Duodenal mucosa (tissue), 2 donors: Measurements from ENCODE around the gene LRIG1.

Source experiments
- H3K27ac ChIP-seq: one replicate; pipeline ENCODE4 v1.7.0; 2013; ENCODE audit warnings: low read depth, low read length
- H3K27me3 ChIP-seq, 2 donors: one replicate each; pipeline ENCODE4 v1.7.0; 2013; ENCODE audit warnings: low read length in 2 of 2, control low read depth in 1 of 2; ENCODE audit not compliant: insufficient read depth in 2 of 2, control insufficient read depth in 1 of 2
- H3K36me3 ChIP-seq, 2 donors: one replicate each; pipeline ENCODE4 v1.7.0; 2013; ENCODE audit warnings: low read length in 2 of 2, control low read depth in 1 of 2; ENCODE audit not compliant: insufficient read depth in 2 of 2, control insufficient read depth in 1 of 2
- H3K4me1 ChIP-seq, 2 donors: one replicate each; pipeline ENCODE4 v1.7.0; 2013; ENCODE audit warnings: low read length in 2 of 2, control low read depth in 1 of 2; ENCODE audit not compliant: insufficient read depth in 2 of 2, control insufficient read depth in 1 of 2
- H3K4me3 ChIP-seq, 2 donors: one replicate each; pipeline ENCODE4 v1.7.0; 2013; ENCODE audit warnings: low read length in 2 of 2, low read depth in 1 of 2
- H3K9ac ChIP-seq, 2 donors: one replicate each; pipeline ENCODE4 v1.7.0; 2013; ENCODE audit warnings: low read length in 2 of 2, low read depth in 1 of 2
- H3K9me3 ChIP-seq, 2 donors: one replicate each; pipeline ENCODE4 v1.7.0; 2013; ENCODE audit warnings: low read length in 2 of 2, control low read depth in 1 of 2; ENCODE audit not compliant: control insufficient read depth in 1 of 2

Gene LRIG1

GRCh38 chr3:66438046-66438445, 62.8 kb downstream of the LRIG1 start:
- H3K27ac ChIP-seq: no peak overlapping the region
- no peaks in the 10 kb centered on the region for H3K9me3 ChIP-seq
- H3K27me3 ChIP-seq: no peaks in the 10 kb centered on the region
- H3K36me3 ChIP-seq: peaks cover 2 to 7% of the 10 kb centered on the region in 2 donors
- H3K4me3 ChIP-seq: no peak overlapping the region
- H3K9ac ChIP-seq: no peak overlapping the region
- peaks cover 37 to 39% of the 10 kb centered on the region in 2 donors for H3K4me1 ChIP-seq

- Histone ChIP-seq H3K36me3 (peaks cover 2 to 7% of the 10 kb centered on the region in 2 donors), H3K4me3 (no peak overlapping the region), H3K9ac (no peak overlapping the region), H3K27ac (no peak overlapping the region), H3K9me3 (no peaks in the 10 kb centered on the region), H3K4me1 (peaks cover 37% of the 10 kb centered on the region in 2 donors), H3K27me3 (no peaks in the 10 kb centered on the region)
Measured at GRCh38 chr3:66437341-66437929, 63.4 kb downstream of the LRIG1 start.

DNA sequence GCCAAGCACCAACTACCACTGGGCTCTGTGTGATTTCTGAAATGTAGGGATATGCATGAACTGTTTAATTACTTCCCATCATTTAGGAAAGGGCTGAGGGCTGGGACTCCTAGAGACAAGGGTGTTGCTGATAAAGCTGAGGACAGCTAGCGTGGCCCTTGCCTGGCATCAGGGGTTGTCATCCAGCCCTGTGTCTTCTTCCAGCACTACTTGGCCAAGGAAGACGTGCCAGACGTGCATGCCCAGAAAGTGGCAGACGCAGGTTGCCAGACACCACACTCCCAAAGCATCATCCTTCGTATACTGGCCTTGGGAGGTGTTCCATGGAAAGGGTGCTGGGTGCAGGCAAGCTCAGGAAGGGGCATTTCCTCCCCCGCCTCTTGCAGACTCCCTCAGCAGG, 64.8 kb downstream of the LRIG1 start:
- Histone ChIP-seq H3K27me3 (no peaks in the 10 kb centered on the region), H3K9ac (no peak overlapping the region), H3K36me3 (peaks cover 0 to 5% of the 10 kb centered on the region in 2 donors), H3K9me3 (no peaks in the 10 kb centered on the region), H3K4me1 (peaks cover 34 to 35% of the 10 kb centered on the region in 2 donors), H3K4me3 (no peak overlapping the region), H3K27ac (no peak overlapping the region)

- Histone ChIP-seq H3K36me3 (peaks cover 0 to 7% of the 10 kb centered on the region in 2 donors), H3K9ac (no peak overlapping the region), H3K27me3 (no peaks in the 10 kb centered on the region), H3K4me1 (peaks cover 25 to 28% of the 10 kb centered on the region in 2 donors), H3K27ac (no peak overlapping the region), H3K9me3 (no peaks in the 10 kb centered on the region), H3K4me3 (no peak overlapping the region)
Measured at GRCh38 chr3:66434726-66435125, 66.1 kb downstream of the LRIG1 start.

DNA sequence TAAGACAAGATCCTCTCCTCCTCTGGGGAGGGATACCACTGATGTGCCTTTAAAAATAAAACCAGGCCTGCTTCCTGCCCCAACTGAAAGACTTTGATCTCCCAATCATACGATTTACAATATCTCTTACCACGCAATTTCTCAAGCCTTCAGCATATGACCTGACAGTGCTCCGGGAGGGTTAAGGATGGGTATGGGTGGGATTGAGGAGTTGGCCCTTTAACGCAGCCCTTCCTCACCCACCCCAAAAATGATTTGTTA, 67.4 kb downstream of the LRIG1 start:
- Histone ChIP-seq H3K9me3 (no peaks in the 10 kb centered on the region), H3K27ac (no peak overlapping the region), H3K9ac (no peak overlapping the region), H3K4me3 (no peak overlapping the region), H3K4me1 (peaks cover 32 to 36% of the 10 kb centered on the region in 2 donors), H3K36me3 (peaks cover 0 to 7% of the 10 kb centered on the region in 2 donors), H3K27me3 (no peaks in the 10 kb centered on the region)

DNA sequence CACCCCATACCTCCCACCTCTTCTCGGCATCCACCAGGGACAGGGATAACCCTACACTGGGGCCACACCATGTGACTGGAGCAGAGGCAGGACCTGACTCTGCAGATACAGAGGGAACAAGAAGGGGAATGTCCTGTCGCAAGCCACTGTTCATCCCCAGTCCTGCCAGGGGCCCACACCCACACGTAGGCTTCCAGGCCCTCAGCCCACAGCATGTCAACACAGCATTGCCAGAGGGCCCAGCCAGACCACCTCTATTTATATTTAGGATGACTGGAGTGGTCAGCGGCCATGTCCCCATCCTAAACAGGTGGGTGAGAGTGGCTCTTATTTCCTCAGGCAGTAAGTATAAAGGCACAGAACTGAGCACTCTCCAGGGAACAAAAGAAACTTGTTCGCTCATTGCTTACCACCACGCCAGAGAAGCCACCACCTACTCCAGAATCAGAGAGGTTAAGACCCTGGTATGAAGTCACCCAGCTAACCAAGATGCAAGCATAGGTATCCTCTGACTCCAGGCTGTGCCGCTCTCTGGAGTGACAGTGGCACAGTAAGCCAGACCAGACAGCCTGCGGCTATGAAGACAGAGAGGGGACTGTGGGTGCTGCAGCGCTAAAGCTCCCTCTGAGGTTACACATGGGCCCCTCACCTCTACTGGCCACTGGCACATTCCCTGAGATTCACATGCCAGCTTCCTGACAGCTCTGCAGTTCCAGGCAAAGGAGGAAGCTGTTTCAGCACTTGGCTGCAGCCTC, 67.9 kb downstream of the LRIG1 start:
- Histone ChIP-seq H3K27me3 (no peaks in the 10 kb centered on the region), H3K4me3 (no peak overlapping the region), H3K9ac (no peak overlapping the region), H3K27ac (no peak overlapping the region), H3K9me3 (no peaks in the 10 kb centered on the region), H3K36me3 (peaks cover 0 to 7% of the 10 kb centered on the region in 2 donors), H3K4me1 (peaks cover 33 to 41% of the 10 kb centered on the region in 2 donors)

GRCh38 chr3:66432041-66432766, 68.6 kb downstream of the LRIG1 start:
- Histone ChIP-seq H3K27ac (no peak overlapping the region), H3K36me3 (peaks cover 0 to 7% of the 10 kb centered on the region in 2 donors), H3K9me3 (no peaks in the 10 kb centered on the region), H3K4me1 (peaks cover 38 to 43% of the 10 kb centered on the region in 2 donors), H3K4me3 (no peak overlapping the region), H3K9ac (no peak overlapping the region), H3K27me3 (no peaks in the 10 kb centered on the region)

DNA sequence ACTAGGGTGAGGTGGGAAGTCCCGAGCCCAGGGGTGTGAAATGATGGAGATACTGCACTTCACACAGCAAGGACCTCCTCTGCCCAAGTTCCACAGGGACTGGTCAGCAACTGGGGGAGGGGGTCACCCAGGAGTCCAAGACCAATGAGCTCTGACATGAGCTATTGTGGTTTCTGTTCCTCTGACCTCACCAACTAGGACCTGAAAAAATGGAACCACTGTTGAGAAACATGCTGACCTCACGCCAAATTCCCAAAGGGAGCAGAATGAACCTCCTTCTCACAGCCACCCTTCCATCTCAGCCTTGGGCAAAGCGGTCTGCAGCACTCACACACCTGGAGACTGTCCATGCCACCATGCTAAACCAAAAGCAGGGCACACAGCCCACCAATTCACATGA, 69.3 kb downstream of the LRIG1 start:
- no peaks in the 10 kb centered on the region for H3K9me3 ChIP-seq

DNA sequence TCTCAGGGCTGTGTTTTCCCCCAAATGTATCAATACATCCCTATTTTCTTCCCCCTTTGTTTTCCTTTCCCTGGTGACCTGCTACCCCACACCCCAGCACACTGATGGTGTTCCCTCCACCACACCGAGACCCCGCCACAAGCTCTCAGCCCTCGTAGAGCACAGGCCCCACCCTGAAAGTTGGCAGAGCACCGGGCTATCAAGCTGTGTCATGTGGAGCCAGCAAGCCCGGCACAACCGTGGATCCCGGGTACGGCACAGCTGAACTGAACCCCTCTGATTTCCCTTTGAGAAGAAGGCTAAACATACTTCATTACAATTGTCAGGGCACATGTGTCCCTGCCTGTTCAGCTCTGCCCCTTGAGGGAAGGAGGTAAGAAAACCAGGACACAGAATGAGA, 69.9 kb downstream of the LRIG1 start:
- Histone ChIP-seq H3K4me3 (no peak overlapping the region), H3K36me3 (peaks cover 0 to 7% of the 10 kb centered on the region in 2 donors), H3K9me3 (no peaks in the 10 kb centered on the region), H3K4me1 (peaks cover 38 to 49% of the 10 kb centered on the region in 2 donors), H3K27me3 (no peaks in the 10 kb centered on the region), H3K27ac (no peak overlapping the region), H3K9ac (no peak overlapping the region)

More for the DNA sequence above, 69.3 kb downstream of the LRIG1 start:
- Histone ChIP-seq H3K9ac (no peak overlapping the region), H3K4me3 (no peak overlapping the region), H3K27me3 (no peaks in the 10 kb centered on the region), H3K36me3 (peaks cover 0 to 7% of the 10 kb centered on the region in 2 donors), H3K4me1 (peaks cover 38 to 48% of the 10 kb centered on the region in 2 donors), H3K27ac (no peak overlapping the region)

- Histone ChIP-seq H3K27ac (no peak overlapping the region), H3K4me1 (peaks cover 44 to 45% of the 10 kb centered on the region in 2 donors)
Measured at GRCh38 chr3:66428733-66429132, 72.1 kb downstream of the LRIG1 start.

More at GRCh38 chr3:66428733-66429132, 72.1 kb downstream of the LRIG1 start:
- Histone ChIP-seq H3K9ac (no peak overlapping the region), H3K9me3 (no peaks in the 10 kb centered on the region), H3K36me3 (peaks cover 0 to 7% of the 10 kb centered on the region in 2 donors), H3K27me3 (no peaks in the 10 kb centered on the region), H3K4me3 (no peak overlapping the region)
